Ascending aorta (tissue), 2 donors: ENCODE results near the gene SEMA5A. TPM values are rescaled to one million over a fixed set of nuclear protein-coding genes. Genes with fewer than 3 reads are reported as not detected.

Experiments
- DNase-seq, 2 donors: peaks; one replicate each; pipeline ENCODE4 v3.0.0-alpha.2; 2019; ENCODE audit warnings: low spot score in 2 of 2
- H3K27ac ChIP-seq, 2 donors: fragments of 200-600 bp; sonication (generic); one replicate each; pipeline ENCODE4 v1.5.1; 2016 to 2017; ENCODE audit warnings: mild to moderate bottlenecking in 1 of 2
- H3K27me3 ChIP-seq: fragments of 200-600 bp; sonication (generic); one replicate; pipeline ENCODE4 v1.5.1; 2017
- H3K36me3 ChIP-seq, 2 donors: fragments of 200-600 bp; sonication (generic); one replicate each; pipeline ENCODE4 v1.5.1; 2016
- H3K4me1 ChIP-seq, 2 donors: fragments of 200-600 bp; sonication (generic); one replicate each; pipeline ENCODE4 v1.5.1; 2016 to 2017; ENCODE audit warnings: mild to moderate bottlenecking in 1 of 2
- H3K4me3 ChIP-seq, 2 donors: fragments of 200-600 bp; sonication (generic); one replicate each; pipeline ENCODE4 v1.5.1; 2016 to 2017; ENCODE audit warnings: mild to moderate bottlenecking in 1 of 2
- H3K9me3 ChIP-seq, 2 donors: fragments of 200-600 bp; sonication (generic); one replicate each; pipeline ENCODE4 v1.5.1; 2016
- CTCF ChIP-seq, 3 experiments: fragments of 200-600 bp in 2 of 3; fragments of 450-650 bp in 1 of 3; sonication (generic) in 2 of 3; IDR thresholded peaks; one replicate each; pipeline ENCODE4 v1.5.1; 2016 to 2019; ENCODE audit warnings: antibody characterized with exemption in 3 of 3, mild to moderate bottlenecking in 1 of 3, moderate library complexity in 1 of 3
- intact Hi-C: fragments of 100-400 bp; cut with DNase I; formaldehyde crosslinking; loops from one replicate; pipeline ENCODE4 v1.15.1; 2023
- total RNA-seq: library from RNA; depleted of rRNA; stranded (reverse); fragments of >200 nt; gene quantifications from one replicate; pipeline ENCODE4 v1.1.0, GENCODE V29; 2016

SEMA5A gene
- total RNA-seq, 1 donor from 2014 or later: 18.4 TPM

- H3K9me3 ChIP-seq: no peaks in the 10 kb centered on the region
- no peaks in the 10 kb centered on the region for H3K27me3 ChIP-seq
- intact Hi-C loops: no loop called here
- no peaks in the 10 kb centered on the region for H3K36me3 ChIP-seq
- peak in 1 of 3 experiments; percentile 18 for TF ChIP-seq CTCF (IDR thresholded peaks at IDR 0.05)
- no peak overlapping the region for H3K27ac ChIP-seq
- no peak for DNase-seq
- no peak overlapping the region for H3K4me3 ChIP-seq
- no peaks in the 10 kb centered on the region for H3K4me1 ChIP-seq
Measured at GRCh38 chr5:9339206-9339818, 206.6 kb downstream of the SEMA5A start.

- no peak for DNase-seq
- TF ChIP-seq CTCF (IDR thresholded peaks at IDR 0.05): no peak
- intact Hi-C loops: no loop called here
- Histone ChIP-seq H3K36me3 (no peaks in the 10 kb centered on the region), H3K9me3 (no peaks in the 10 kb centered on the region), H3K4me1 (no peaks in the 10 kb centered on the region), H3K4me3 (no peak overlapping the region), H3K27me3 (no peaks in the 10 kb centered on the region), H3K27ac (no peak overlapping the region)
Measured at GRCh38 chr5:9338796-9339195, 207.1 kb downstream of the SEMA5A start.

- H3K36me3 ChIP-seq: no peaks in the 10 kb centered on the region
- DNase-seq: no peak
- H3K27ac ChIP-seq: no peak overlapping the region
- no peak for TF ChIP-seq CTCF (IDR thresholded peaks at IDR 0.05)
- no peak overlapping the region for H3K4me3 ChIP-seq
- H3K9me3 ChIP-seq: no peaks in the 10 kb centered on the region
- no peaks in the 10 kb centered on the region for H3K27me3 ChIP-seq
- no peaks in the 10 kb centered on the region for H3K4me1 ChIP-seq
- intact Hi-C loops: no loop called here
Measured at GRCh38 chr5:9337928-9338595, 207.8 kb downstream of the SEMA5A start.

- Histone ChIP-seq H3K4me3 (no peak overlapping the region), H3K9me3 (no peaks in the 10 kb centered on the region), H3K27ac (no peak overlapping the region), H3K36me3 (peaks cover 0 to 4% of the 10 kb centered on the region in 2 donors), H3K4me1 (no peaks in the 10 kb centered on the region), H3K27me3 (no peaks in the 10 kb centered on the region)
- no peak for TF ChIP-seq CTCF (IDR thresholded peaks at IDR 0.05)
- no peak for DNase-seq
- intact Hi-C loops: no loop called here
Measured at GRCh38 chr5:9335754-9336495, 209.9 kb downstream of the SEMA5A start.

GRCh38 chr5:9335269-9335668 is 210.6 kb downstream of the SEMA5A start:
- Histone ChIP-seq H3K9me3 (no peaks in the 10 kb centered on the region), H3K27ac (no peak overlapping the region), H3K36me3 (peaks cover 0 to 4% of the 10 kb centered on the region in 2 donors), H3K4me1 (no peaks in the 10 kb centered on the region), H3K27me3 (no peaks in the 10 kb centered on the region), H3K4me3 (no peak overlapping the region)
- intact Hi-C loops: no loop called here
- TF ChIP-seq CTCF (IDR thresholded peaks at IDR 0.05): no peak
- DNase-seq: no peak
